Measurements from ENCODE around the gene ESD. TPM values are rescaled to one million over a fixed set of nuclear protein-coding genes. Genes with fewer than 3 reads are reported as not detected.

Gene ESD
- total and polyA plus RNA-seq, 4 donors = 113 to 223 (median 147) TPM

- ATAC-seq (ENCODE audit: low FRiP score) (no peak), DNase-seq (no peak)
- Histone ChIP-seq H3K4me1 (ENCODE audit: control insufficient read depth in 1 of 2, insufficient read depth in 2 of 2, low read length in 2 of 2) (peaks cover 0 to 1% of the 10 kb centered on the region in 2 donors), H3K27ac (ENCODE audit: low read depth in 1 of 2, low read length in 2 of 2) (no peak overlapping the region), H3K4me3 (ENCODE audit: low read length in 2 of 2) (no peak overlapping the region), H3K36me3 (ENCODE audit: control insufficient read depth in 1 of 2, insufficient read depth in 2 of 2, low read length in 1 of 2) (no peaks in the 10 kb centered on the region), H3K9me3 (ENCODE audit: control insufficient read depth, low read length) (peaks cover 1% of the 10 kb centered on the region), H3K27me3 (ENCODE audit: control insufficient read depth in 1 of 2, insufficient read depth in 2 of 2, low read length in 1 of 2) (no peaks in the 10 kb centered on the region)
- WGBS, 2 donors = 95% methylated on average over 5 of the region's 5 CpGs
- intact Hi-C loops (cut with DNase I) = no loop called here
Observed at GRCh38 chr13:46803586-46803985, 6.6 kb upstream of the ESD start.

GRCh38 chr13:46801858-46802257 is 4.9 kb upstream of the ESD start:
- Histone ChIP-seq H3K27me3 (ENCODE audit: control insufficient read depth in 1 of 2, insufficient read depth in 2 of 2, low read length in 1 of 2) (no peaks in the 10 kb centered on the region), H3K9me3 (ENCODE audit: control insufficient read depth, low read length) (peaks cover 1% of the 10 kb centered on the region), H3K36me3 (ENCODE audit: control insufficient read depth in 1 of 2, insufficient read depth in 2 of 2, low read length in 1 of 2) (no peaks in the 10 kb centered on the region), H3K27ac (ENCODE audit: low read depth in 1 of 2, low read length in 2 of 2) (no peak overlapping the region), H3K4me3 (ENCODE audit: low read length in 2 of 2) (no peak overlapping the region), H3K4me1 (ENCODE audit: control insufficient read depth in 1 of 2, insufficient read depth in 2 of 2, low read length in 2 of 2) (peaks cover 0 to 1% of the 10 kb centered on the region in 2 donors)
- intact Hi-C loops (cut with DNase I) = no loop called here
- no peak for ATAC-seq (ENCODE audit: low FRiP score)
- no peak for DNase-seq
- 40 to 57% methylated on average over 1 of the region's 1 CpG for WGBS, 2 donors

- intact Hi-C loops (cut with DNase I) = loop anchor here in 1 of 2 donors (10.0 kb wide), 1 partner anchor 286 kb away; no protein-coding TSS in a partner anchor
- H3K9me3 ChIP-seq (ENCODE audit: control insufficient read depth, low read length) = no peaks in the 10 kb centered on the region
- no peak for DNase-seq
Observed at GRCh38 chr13:46799139-46799538, 2.2 kb upstream of the ESD start.

GRCh38 chr13:46797501-46798237 is 708 bp upstream of the ESD start:
- Histone ChIP-seq H3K27me3 (ENCODE audit: control insufficient read depth in 1 of 2, insufficient read depth in 2 of 2, low read length in 1 of 2) (no peaks in the 10 kb centered on the region), H3K9me3 (ENCODE audit: control insufficient read depth, low read length) (no peaks in the 10 kb centered on the region), H3K36me3 (ENCODE audit: control insufficient read depth in 1 of 2, insufficient read depth in 2 of 2, low read length in 1 of 2) (no peaks in the 10 kb centered on the region), H3K4me3 (ENCODE audit: low read length in 2 of 2) (peak overlapping the region in 1 of 2 donors; percentile 38), H3K27ac (ENCODE audit: low read depth in 1 of 2, low read length in 2 of 2) (peak overlapping the region; percentile 25 to 94), H3K4me1 (ENCODE audit: control insufficient read depth in 1 of 2, insufficient read depth in 2 of 2, low read length in 2 of 2) (no peaks in the 10 kb centered on the region)
- intact Hi-C loops (cut with DNase I) = loop anchor here in 1 of 2 donors (10.0 kb wide), 1 partner anchor 287 kb away; no protein-coding TSS in a partner anchor
- 25 to 27% methylated on average over 9 of the region's 9 CpGs for WGBS, 2 donors
- ATAC-seq (ENCODE audit: low FRiP score) (no peak), DNase-seq (no peak)

More at GRCh38 chr13:46799139-46799538, 2.2 kb upstream of the ESD start:
- no peak for ATAC-seq (ENCODE audit: low FRiP score)
- no peaks in the 10 kb centered on the region for H3K27me3 ChIP-seq (ENCODE audit: control insufficient read depth in 1 of 2, insufficient read depth in 2 of 2, low read length in 1 of 2)
- H3K36me3 ChIP-seq (ENCODE audit: control insufficient read depth in 1 of 2, insufficient read depth in 2 of 2, low read length in 1 of 2) = no peaks in the 10 kb centered on the region
- H3K27ac ChIP-seq (ENCODE audit: low read depth in 1 of 2, low read length in 2 of 2) = no peak overlapping the region
- H3K4me3 ChIP-seq (ENCODE audit: low read length in 2 of 2) = no peak overlapping the region
- 89% methylated on average over 4 of the region's 4 CpGs for WGBS, 2 donors
- peaks cover 0 to 1% of the 10 kb centered on the region in 2 donors for H3K4me1 ChIP-seq (ENCODE audit: control insufficient read depth in 1 of 2, insufficient read depth in 2 of 2, low read length in 2 of 2)

GRCh38 chr13:46796129-46796514 is 839 bp downstream of the ESD start:
- ATAC-seq (ENCODE audit: low FRiP score) (no peak), DNase-seq (no peak)
- 56 to 60% methylated on average over 5 of the region's 5 CpGs for whole genome bisulfite sequencing, 2 donors
- intact Hi-C loops (cut with DNase I) = loop anchor here in 1 of 2 donors (10.0 kb wide), 1 partner anchor 289 kb away; no protein-coding TSS in a partner anchor
- Histone ChIP-seq H3K36me3 (ENCODE audit: control insufficient read depth in 1 of 2, insufficient read depth in 2 of 2, low read length in 1 of 2) (no peaks in the 10 kb centered on the region), H3K4me1 (ENCODE audit: control insufficient read depth in 1 of 2, insufficient read depth in 2 of 2, low read length in 2 of 2) (no peaks in the 10 kb centered on the region), H3K9me3 (ENCODE audit: control insufficient read depth, low read length) (no peaks in the 10 kb centered on the region), H3K4me3 (ENCODE audit: low read length in 2 of 2) (peak overlapping the region; percentile 54 to 57), H3K27me3 (ENCODE audit: control insufficient read depth in 1 of 2, insufficient read depth in 2 of 2, low read length in 1 of 2) (no peaks in the 10 kb centered on the region), H3K27ac (ENCODE audit: low read depth in 1 of 2, low read length in 2 of 2) (peak overlapping the region; percentile 46 to 96)

- 83 to 87% methylated on average over 6 of the region's 6 CpGs for WGBS, 2 donors
- H3K27me3 ChIP-seq (ENCODE audit: control insufficient read depth in 1 of 2, insufficient read depth in 2 of 2, low read length in 1 of 2) = no peaks in the 10 kb centered on the region
- H3K4me1 ChIP-seq (ENCODE audit: control insufficient read depth in 1 of 2, insufficient read depth in 2 of 2, low read length in 2 of 2) = no peaks in the 10 kb centered on the region
- ATAC-seq (ENCODE audit: low FRiP score) (no peak), DNase-seq (no peak)
- H3K36me3 ChIP-seq (ENCODE audit: control insufficient read depth in 1 of 2, insufficient read depth in 2 of 2, low read length in 1 of 2) = no peaks in the 10 kb centered on the region
- no peaks in the 10 kb centered on the region for H3K9me3 ChIP-seq (ENCODE audit: control insufficient read depth, low read length)
- intact Hi-C loops (cut with DNase I) = loop anchor here in 1 of 2 donors (10.0 kb wide), 1 partner anchor 289 kb away; no protein-coding TSS in a partner anchor
- no peak overlapping the region for H3K4me3 ChIP-seq (ENCODE audit: low read length in 2 of 2)
- H3K27ac ChIP-seq (ENCODE audit: low read depth in 1 of 2, low read length in 2 of 2) = no peak overlapping the region
Observed at GRCh38 chr13:46795321-46795720, 1.6 kb downstream of the ESD start.

GRCh38 chr13:46783504-46783903 is 13.5 kb downstream of the ESD start:
- H3K27ac ChIP-seq (ENCODE audit: low read depth in 1 of 2, low read length in 2 of 2) = no peak overlapping the region
- no peaks in the 10 kb centered on the region for H3K4me1 ChIP-seq (ENCODE audit: control insufficient read depth in 1 of 2, insufficient read depth in 2 of 2, low read length in 2 of 2)
- H3K36me3 ChIP-seq (ENCODE audit: control insufficient read depth in 1 of 2, insufficient read depth in 2 of 2, low read length in 1 of 2) = peaks cover 0 to 3% of the 10 kb centered on the region in 2 donors

GRCh38 chr13:46782691-46783090 is 14.3 kb downstream of the ESD start:
- 71 to 72% methylated on average over 2 of the region's 2 CpGs for WGBS, 2 donors

More at GRCh38 chr13:46783504-46783903, 13.5 kb downstream of the ESD start:
- WGBS, 2 donors = 87 to 91% methylated on average over 3 of the region's 3 CpGs
- H3K4me3 ChIP-seq (ENCODE audit: low read length in 2 of 2) = no peak overlapping the region
- no peaks in the 10 kb centered on the region for H3K27me3 ChIP-seq (ENCODE audit: control insufficient read depth in 1 of 2, insufficient read depth in 2 of 2, low read length in 1 of 2)
- intact Hi-C loops (cut with DNase I) = no loop called here
- H3K9me3 ChIP-seq (ENCODE audit: control insufficient read depth, low read length) = no peaks in the 10 kb centered on the region
- DNase-seq (no peak), ATAC-seq (ENCODE audit: low FRiP score) (no peak)

GRCh38 chr13:46782066-46782465 is 14.9 kb downstream of the ESD start:
- intact Hi-C loops (cut with DNase I) = no loop called here
- Histone ChIP-seq H3K27me3 (ENCODE audit: control insufficient read depth in 1 of 2, insufficient read depth in 2 of 2, low read length in 1 of 2) (no peaks in the 10 kb centered on the region), H3K9me3 (ENCODE audit: control insufficient read depth, low read length) (no peaks in the 10 kb centered on the region), H3K4me1 (ENCODE audit: control insufficient read depth in 1 of 2, insufficient read depth in 2 of 2, low read length in 2 of 2) (no peaks in the 10 kb centered on the region), H3K36me3 (ENCODE audit: control insufficient read depth in 1 of 2, insufficient read depth in 2 of 2, low read length in 1 of 2) (peaks cover 0 to 3% of the 10 kb centered on the region in 2 donors), H3K4me3 (ENCODE audit: low read length in 2 of 2) (no peak overlapping the region), H3K27ac (ENCODE audit: low read depth in 1 of 2, low read length in 2 of 2) (no peak overlapping the region)
- ATAC-seq (ENCODE audit: low FRiP score) = no peak
- 70 to 73% methylated on average over 1 of the region's 1 CpG for WGBS, 2 donors
- DNase-seq = no peak

More at GRCh38 chr13:46782691-46783090, 14.3 kb downstream of the ESD start:
- Histone ChIP-seq H3K36me3 (ENCODE audit: control insufficient read depth in 1 of 2, insufficient read depth in 2 of 2, low read length in 1 of 2) (peaks cover 0 to 3% of the 10 kb centered on the region in 2 donors), H3K4me3 (ENCODE audit: low read length in 2 of 2) (no peak overlapping the region), H3K27ac (ENCODE audit: low read depth in 1 of 2, low read length in 2 of 2) (peak overlapping the region in 1 of 2 donors; percentile 69), H3K4me1 (ENCODE audit: control insufficient read depth in 1 of 2, insufficient read depth in 2 of 2, low read length in 2 of 2) (no peaks in the 10 kb centered on the region), H3K9me3 (ENCODE audit: control insufficient read depth, low read length) (no peaks in the 10 kb centered on the region), H3K27me3 (ENCODE audit: control insufficient read depth in 1 of 2, insufficient read depth in 2 of 2, low read length in 1 of 2) (no peaks in the 10 kb centered on the region)
- no peak for ATAC-seq (ENCODE audit: low FRiP score)
- no peak for DNase-seq
- intact Hi-C loops (cut with DNase I) = no loop called here
